RKO (cell line): ENCODE measurements around the gene PACS2.
A peak's percentile ranks its signal among the peaks of the same experiment; 100 is the strongest.

Experiments used
- DNase-seq: peaks from one replicate; pipeline ENCODE4 v3.0.0-alpha.2; 2016; ENCODE audit warnings: low spot score

PACS2 gene

DNA sequence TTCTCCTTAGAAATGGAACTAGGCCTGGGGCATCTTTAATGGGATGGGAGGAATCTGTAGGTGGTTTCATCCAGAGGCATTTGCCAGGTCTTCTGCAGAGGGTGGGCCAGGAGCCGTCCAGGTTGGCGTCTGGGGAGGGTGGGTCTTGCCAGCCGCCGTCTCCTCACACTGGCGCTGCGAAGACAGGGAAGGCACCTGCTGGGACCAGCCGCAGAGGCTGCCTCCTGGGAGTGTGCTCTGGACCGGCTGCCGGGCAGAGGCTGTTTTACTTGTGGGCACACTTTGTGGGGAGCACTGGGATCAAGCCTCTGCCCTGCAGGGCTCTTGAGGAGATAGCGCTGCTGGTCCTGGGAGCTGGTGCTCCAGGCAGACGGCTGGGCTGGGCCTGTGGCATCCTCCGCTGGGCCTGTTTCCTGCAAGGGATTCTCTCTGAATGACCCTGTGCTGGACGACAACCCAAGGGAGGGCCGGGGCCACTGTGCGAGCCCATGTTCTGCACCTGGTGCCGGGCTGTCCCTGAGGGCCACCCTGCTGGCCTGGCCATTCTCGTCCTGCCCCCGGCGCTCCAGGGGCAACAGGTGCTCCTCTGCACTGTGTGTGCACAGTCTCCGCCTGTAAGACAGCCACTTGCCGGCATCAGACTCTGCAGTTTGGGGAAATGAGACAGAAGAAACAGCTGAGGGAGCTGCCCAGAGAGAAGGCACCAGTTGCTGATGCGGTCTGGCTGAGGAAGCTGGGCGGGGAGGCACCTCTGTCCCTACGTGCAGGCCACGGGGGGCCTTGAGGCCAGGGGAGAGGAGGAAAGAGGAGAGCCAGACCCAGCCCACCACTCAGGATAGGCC is 73.8 kb downstream of the PACS2 start:
- no peak for DNase-seq

DNA sequence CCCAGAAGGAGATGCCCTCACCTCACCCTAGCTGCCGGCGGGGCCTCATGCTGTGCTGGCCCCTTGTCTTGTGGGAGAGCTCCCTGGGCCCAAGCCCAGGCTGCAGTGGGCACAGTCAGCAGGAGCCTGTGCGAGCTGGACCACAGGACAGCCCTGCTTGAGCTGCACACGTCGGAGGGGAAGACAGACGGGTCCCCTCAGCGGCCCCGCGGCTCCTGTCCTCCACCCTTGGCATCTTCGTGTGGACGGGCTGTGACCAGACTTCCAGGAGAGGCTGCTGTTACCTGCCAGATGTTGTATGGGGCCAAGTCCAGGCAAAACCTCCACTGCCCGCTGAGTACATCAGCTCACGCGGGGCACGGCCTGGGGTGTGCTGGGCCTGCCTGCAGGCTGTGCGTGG is 74.4 kb downstream of the PACS2 start:
- no peak for DNase-seq

DNA sequence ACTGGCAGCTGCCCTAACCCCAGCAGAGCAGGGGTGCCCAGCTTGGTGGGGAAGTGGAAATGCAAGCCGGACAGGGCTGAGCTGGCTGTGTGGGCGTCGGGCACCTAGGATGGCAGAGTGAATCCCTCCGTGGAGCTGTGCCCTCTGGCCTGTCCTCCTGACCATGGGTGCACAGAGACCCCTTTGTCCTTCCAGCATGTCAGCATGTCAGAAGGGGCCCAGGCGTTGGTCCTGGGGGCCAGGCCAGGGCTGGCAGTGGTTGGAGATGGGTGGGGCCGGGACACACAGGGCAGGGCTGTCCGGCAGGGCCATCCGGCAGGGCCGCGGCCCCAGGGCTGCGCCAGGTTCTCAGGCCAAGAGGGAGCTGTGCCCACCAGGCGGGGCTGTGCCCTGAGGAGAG is 75.0 kb downstream of the PACS2 start:
- no peak for DNase-seq

DNA sequence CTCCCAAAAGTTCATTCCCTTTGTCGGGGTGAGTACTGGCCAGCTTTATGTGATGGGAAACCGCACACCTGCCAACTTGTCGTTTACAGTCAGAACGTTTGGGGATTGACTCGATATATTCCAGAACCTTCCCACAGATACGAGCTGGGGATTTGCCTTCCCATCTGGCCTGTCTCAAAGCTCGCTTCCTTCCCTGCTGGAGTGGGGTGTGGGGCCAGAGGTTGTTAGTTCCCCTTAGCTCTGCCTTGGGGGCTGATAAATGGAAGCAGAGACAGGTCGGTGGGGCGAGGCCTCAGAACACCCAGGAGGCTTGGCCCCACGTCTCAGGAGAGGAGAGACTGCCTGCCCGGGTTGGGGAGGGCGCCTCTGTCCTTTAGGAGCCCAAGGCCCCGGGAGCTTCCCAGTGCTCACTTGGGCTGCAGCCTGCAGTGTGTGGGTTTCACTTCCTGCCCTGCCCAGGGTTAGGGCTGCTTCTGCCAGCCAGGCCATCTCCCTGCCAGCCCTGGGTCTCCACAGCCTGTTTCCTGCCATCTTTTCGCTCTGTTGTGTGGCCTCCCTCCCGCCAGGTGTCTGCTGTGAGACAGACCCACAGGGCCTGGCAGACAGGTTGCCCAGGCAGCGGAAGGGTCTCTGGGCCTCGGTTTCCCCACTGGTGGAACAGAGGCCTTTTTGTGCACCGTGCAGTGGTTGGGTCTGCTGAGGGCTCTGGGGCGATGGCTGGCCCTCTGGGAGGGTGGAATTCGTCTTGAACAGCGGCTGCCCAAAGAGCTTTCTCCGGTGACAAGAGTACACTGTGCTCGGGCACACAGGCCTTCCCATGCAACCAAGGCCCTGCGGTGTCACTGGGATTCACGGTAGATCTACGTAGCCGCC is 75.7 kb downstream of the PACS2 start:
- DNase-seq = no peak

- DNase-seq = no peak
Observed at GRCh38 chr14:105390849-105391500, 76.4 kb downstream of the PACS2 start.

GRCh38 chr14:105391541-105391940 is 77.0 kb downstream of the PACS2 start:
- no peak for DNase-seq

GRCh38 chr14:105392131-105393090 is 77.9 kb downstream of the PACS2 start:
- no peak for DNase-seq

DNA sequence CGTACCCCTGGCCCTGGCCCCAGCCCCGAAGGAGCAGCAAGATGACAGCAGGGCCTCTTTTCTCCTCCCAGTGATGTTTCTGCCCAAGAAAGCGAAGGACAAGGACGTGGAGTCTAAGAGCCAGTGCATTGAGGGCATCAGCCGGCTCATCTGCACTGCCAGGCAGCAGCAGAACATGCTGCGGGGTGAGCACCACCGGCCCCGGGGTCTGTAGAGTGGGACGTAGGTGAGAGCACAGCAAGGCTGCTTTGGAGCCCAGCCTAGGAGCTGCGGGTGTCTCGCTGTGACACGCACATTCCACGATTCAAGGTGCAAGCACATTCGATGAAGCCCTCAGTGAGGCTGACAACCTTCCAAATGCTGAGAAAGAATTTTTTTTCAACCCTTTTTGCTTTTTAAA is 78.6 kb downstream of the PACS2 start:
- no peak for DNase-seq

DNA sequence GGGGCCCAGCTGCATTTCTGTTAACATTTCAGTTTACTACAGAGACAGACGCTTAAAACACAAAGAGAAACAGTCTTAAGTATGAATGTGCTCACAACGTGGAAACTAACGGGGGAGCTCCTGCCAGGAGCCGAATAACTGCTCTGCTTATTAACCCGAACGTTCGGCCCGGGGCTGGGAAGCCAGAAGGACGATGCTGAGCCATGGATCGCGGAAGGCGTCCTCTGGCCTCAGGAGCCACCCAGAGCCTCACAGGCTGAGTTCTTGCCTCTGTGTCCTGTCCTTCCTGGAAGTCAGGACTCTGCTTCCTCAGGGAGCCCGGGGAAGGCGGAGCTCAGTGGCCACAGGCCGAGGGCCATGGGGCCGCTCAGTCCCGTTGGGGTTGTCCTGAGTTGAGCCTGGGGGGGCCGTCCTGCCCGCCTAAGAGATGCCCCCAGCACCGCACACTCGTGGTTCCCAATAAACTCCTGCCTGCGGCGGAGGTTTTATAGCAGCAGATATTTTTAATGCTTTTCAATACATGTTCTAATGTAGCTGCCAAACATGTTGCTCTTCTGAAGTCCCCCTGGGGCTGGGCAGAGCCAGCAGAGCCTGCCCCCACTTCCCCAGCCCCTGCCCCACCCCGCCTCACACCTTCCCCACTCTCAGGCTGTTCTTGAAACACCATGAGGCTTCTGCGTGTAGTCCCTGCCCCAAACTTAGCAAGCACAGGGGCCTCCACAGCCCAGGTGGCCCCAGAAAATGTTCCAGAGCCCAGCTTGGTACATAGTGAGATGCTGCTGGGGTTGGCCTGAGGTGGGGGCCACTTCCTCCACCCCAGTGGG is 80.4 kb downstream of the PACS2 start:
- no peak for DNase-seq

DNA sequence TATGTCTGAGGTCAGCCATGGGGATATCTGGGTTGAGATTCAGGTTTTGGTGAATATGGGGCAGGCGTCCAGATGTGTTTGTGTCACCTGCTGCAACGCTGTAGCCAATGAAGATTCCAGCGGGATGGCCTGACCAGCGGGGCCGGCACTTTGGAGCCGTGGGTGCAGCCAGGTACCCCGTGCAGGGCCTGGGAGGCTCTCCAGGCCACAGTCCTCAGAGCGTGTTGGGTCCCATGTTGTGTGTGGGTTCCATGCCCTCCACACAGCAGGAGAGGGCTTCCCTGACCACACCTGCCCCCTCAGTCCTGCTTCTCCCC is 80.9 kb downstream of the PACS2 start:
- no peak for DNase-seq

GRCh38 chr14:105397350-105397931 is 82.9 kb downstream of the PACS2 start:
- no peak for DNase-seq

DNA sequence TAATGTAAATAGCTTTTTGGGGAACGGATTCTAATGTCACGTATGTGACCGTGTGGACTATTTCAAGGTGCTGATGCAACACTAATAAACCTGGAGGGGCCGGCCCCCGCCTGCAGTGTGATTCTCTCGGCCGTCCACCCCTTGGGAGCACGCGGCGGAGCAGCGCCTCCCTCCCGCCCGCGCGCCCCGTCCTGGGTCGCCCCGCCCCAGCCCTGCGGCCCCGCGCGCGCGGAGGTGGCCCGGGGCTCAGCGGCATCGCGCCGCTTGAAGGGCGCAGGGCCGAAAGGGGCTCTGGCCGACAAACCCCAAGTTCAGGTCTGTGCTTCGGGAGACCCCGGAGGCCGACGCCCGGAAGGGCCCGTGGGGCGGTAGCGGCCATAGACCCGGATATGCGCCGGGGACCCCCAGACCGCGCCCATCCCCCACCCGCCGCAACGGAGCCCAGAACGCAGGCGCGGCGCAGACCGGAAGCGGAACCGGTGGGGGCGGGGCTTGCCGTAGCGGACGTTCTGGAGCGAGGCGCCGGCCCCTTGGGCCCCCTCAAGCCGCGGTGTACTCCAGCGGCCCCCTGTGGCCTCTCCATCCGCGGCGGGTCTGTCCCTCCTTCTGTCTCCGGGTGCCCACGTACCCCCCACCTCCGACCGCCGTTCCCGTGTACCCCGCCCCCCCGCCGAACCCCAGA is 83.6 kb downstream of the PACS2 start, which contains the start of gene TEX22:
Gene TEX22, plus strand, starts transcription at position 495 of the 682 bp plus-strand sequence. CDS start 803 bp downstream, outside the sequence.
- DNase-seq = peak; percentile 85

- peak; percentile 51 for DNase-seq
Observed at GRCh38 chr14:105398726-105399465, 84.3 kb downstream of the PACS2 start.

DNA sequence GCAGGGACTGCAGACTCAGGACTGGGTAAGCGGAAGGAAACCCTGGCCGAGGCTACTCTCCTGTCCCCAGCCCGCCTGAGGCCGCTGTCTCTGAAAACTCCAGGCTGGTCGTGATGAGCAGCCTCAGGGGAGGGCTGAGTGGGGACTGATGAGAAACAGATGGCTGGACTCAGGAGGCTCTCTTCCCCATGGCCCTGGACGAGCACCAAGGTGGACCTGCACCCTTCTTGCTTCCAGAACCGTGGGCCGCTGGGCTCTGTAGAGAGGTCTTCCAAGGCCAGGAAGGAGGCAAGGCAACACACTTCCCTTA is 84.9 kb downstream of the PACS2 start:
- no peak for DNase-seq

DNA sequence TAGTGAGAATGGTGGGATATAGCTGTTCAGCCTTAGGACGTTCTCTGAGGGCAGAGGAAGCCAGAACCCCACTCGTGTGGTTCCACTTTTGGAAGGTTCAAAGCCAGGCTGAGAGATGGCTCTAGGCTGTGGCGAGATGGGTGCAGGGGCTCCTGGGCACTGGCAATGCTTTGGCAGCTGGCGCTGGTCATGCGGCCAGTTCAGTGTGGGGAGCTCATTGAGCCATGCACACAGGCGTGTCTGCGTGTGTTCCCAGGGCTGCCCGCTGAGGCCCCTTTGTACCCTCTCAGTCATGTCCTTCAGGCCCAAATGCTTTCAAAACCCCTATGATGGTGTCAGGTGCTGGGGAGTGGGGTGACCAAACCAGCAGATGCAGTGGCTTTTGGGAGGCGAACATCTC is 85.5 kb downstream of the PACS2 start:
- DNase-seq = no peak

- no peak for DNase-seq
Observed at GRCh38 chr14:105401699-105402098, 87.2 kb downstream of the PACS2 start.

- no peak for DNase-seq
Observed at GRCh38 chr14:105408592-105408991, 94.0 kb downstream of the PACS2 start.

GRCh38 chr14:105409364-105409763 is 94.8 kb downstream of the PACS2 start:
- DNase-seq = no peak

DNA sequence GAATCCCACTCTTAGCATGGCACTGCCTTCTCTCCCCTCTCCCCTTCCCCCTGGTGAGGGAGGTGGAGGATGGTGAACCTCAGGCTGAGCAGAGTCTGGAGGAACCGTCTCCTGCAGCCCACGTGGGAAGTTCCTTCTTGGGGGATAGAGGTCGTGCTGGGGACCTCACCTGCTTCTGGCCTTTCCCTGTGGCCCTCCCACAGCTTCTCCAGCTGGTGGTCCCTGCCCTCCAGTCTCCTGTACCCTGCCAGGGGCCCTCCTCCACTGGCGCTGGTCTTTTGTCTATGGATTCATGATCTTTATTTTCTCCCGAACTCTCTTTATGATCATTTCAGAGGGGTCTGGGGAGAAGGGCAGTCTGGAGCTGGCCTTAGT is 96.1 kb downstream of the PACS2 start:
- no peak for DNase-seq
